GM21390 (cell line): ENCODE measurements around the gene ZRSR2.
"Not testable (repeated sequence)": the region's sequence is repeated elsewhere in the genome, so short reads cannot be mapped to it uniquely, and the experiment has no call there.

Experiments used
- ATAC-seq: cut with Tn5 transposase; IDR thresholded peaks from one replicate; pipeline ENCODE4 v1.9.1; 2021; ENCODE audit not compliant: unreplicated experiment

ZRSR2 gene

GRCh38 chrX:15789979-15790768, at the start of gene ZRSR2:
Gene ZRSR2, plus strand, starts transcription at chrX:15790484. Its CDS starts 12 bp downstream, at chrX:15790496.
- ATAC-seq: peak; percentile 92

- no peak for ATAC-seq
Measured at GRCh38 chrX:15744181-15744867, 46.0 kb upstream of the ZRSR2 start.

- no peak for ATAC-seq
Measured at GRCh38 chrX:15745179-15745578, 45.1 kb upstream of the ZRSR2 start.

- not testable (repeated sequence) for ATAC-seq
Measured at GRCh38 chrX:15746651-15747050, 43.6 kb upstream of the ZRSR2 start.

GRCh38 chrX:15747626-15748173, 42.6 kb upstream of the ZRSR2 start:
- ATAC-seq: no peak

- no peak for ATAC-seq
Measured at GRCh38 chrX:15748841-15749240, 41.4 kb upstream of the ZRSR2 start.

GRCh38 chrX:15749642-15750610, 40.4 kb upstream of the ZRSR2 start:
- ATAC-seq: peak; percentile 92

- no peak for ATAC-seq
Measured at GRCh38 chrX:15750611-15751154, 39.6 kb upstream of the ZRSR2 start.

- ATAC-seq: no peak
Measured at GRCh38 chrX:15751155-15751819, 39.0 kb upstream of the ZRSR2 start.

- ATAC-seq: no peak
Measured at GRCh38 chrX:15755091-15755490, 35.2 kb upstream of the ZRSR2 start.

GRCh38 chrX:15758140-15758539, 32.1 kb upstream of the ZRSR2 start:
- ATAC-seq: no peak

- not testable (repeated sequence) for ATAC-seq
Measured at GRCh38 chrX:15759886-15760285, 30.4 kb upstream of the ZRSR2 start.

- ATAC-seq: no peak
Measured at GRCh38 chrX:15761564-15762191, 28.6 kb upstream of the ZRSR2 start.

- no peak for ATAC-seq
Measured at GRCh38 chrX:15769300-15769954, 20.9 kb upstream of the ZRSR2 start.

- ATAC-seq: peak; percentile 89
Measured at GRCh38 chrX:15781961-15782699, 8.2 kb upstream of the ZRSR2 start.

- ATAC-seq: no peak
Measured at GRCh38 chrX:15785176-15785750, 5.0 kb upstream of the ZRSR2 start.

- no peak for ATAC-seq
Measured at GRCh38 chrX:15786915-15787314, 3.4 kb upstream of the ZRSR2 start.

GRCh38 chrX:15790769-15791290, 546 bp downstream of the ZRSR2 start:
- ATAC-seq: peak; percentile 39
